Thyroid gland (tissue), 4 donors: ENCODE results near the gene E2F6.

Experiments
- POLR2A ChIP-seq, 2 donors: fragments of 450-650 bp; IDR thresholded peaks; one replicate each; pipeline ENCODE4 v1.6.1; 2017; ENCODE audit warnings: antibody characterized with exemption in 2 of 2, mild to moderate bottlenecking in 2 of 2, moderate library complexity in 1 of 2
- TF ChIP-seq, protein P1 (sequence below), 6 experiments: fragments of 200-600 bp in 3 of 6; fragments of 450-650 bp in 3 of 6; sonication (generic) in 3 of 6; IDR thresholded peaks; one replicate each; pipeline ENCODE4 v1.5.1; 2016 to 2019; ENCODE audit warnings: antibody characterized with exemption in 6 of 6, mild to moderate bottlenecking in 2 of 6, inconsistent platforms in 1 of 6, moderate library complexity in 1 of 6

DNA sequence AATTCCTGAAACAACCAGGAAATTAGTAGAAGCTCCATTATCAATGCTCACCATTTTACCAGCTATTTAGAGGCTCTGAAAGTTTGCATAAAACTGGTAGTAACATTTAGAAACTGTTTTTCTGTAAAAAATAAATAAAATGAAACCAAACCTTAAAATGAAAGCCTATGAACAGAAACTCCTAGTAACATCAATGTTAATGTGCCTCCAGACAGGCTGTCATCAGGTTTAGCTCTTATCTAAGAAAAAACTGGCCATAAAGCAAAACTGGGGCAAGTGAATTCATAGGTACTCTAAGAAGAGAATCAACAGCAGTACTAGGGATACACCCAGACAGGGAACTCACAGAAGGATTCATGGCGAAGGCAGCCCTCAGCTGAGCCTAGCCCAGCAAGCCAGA lies 8.0 kb downstream of the E2F6 start:
- TF ChIP-seq, protein P1, sequence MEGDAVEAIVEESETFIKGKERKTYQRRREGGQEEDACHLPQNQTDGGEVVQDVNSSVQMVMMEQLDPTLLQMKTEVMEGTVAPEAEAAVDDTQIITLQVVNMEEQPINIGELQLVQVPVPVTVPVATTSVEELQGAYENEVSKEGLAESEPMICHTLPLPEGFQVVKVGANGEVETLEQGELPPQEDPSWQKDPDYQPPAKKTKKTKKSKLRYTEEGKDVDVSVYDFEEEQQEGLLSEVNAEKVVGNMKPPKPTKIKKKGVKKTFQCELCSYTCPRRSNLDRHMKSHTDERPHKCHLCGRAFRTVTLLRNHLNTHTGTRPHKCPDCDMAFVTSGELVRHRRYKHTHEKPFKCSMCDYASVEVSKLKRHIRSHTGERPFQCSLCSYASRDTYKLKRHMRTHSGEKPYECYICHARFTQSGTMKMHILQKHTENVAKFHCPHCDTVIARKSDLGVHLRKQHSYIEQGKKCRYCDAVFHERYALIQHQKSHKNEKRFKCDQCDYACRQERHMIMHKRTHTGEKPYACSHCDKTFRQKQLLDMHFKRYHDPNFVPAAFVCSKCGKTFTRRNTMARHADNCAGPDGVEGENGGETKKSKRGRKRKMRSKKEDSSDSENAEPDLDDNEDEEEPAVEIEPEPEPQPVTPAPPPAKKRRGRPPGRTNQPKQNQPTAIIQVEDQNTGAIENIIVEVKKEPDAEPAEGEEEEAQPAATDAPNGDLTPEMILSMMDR (IDR thresholded peaks at IDR 0.05), result no peak
- no peak for TF ChIP-seq POLR2A (IDR thresholded peaks at IDR 0.05)
